ENCODE results near the gene CHDH.
A peak's percentile ranks its signal among the peaks of the same experiment; 100 is the strongest.

The CHDH gene

GRCh38 chr3:53846134-53846850 lies at the start of gene CHDH, which contains the start of gene IL17RB:
TSS of gene CHDH (minus strand) at chr3:53846419. CDS start at chr3:53824008, 22,411 bp downstream.
TSS of gene IL17RB (plus strand) at chr3:53846568. CDS start at chr3:53846589, 21 bp downstream.
- Histone ChIP-seq H3K4me1 (ENCODE audit: control insufficient read depth in 1 of 2, insufficient read depth in 2 of 2, low read length in 2 of 2) (peaks cover 38 to 41% of the 10 kb centered on the region in 2 donors), H3K36me3 (ENCODE audit: control insufficient read depth in 1 of 2, insufficient read depth in 2 of 2, low read length in 2 of 2) (peaks cover 0 to 4% of the 10 kb centered on the region in 2 donors), H3K27me3 (ENCODE audit: control insufficient read depth in 1 of 2, insufficient read depth in 2 of 2, low read length in 2 of 2) (peaks cover 0 to 12% of the 10 kb centered on the region in 2 donors), H3K27ac (ENCODE audit: low read depth, low read length) (peak within 1 kb of the TSS; percentile 76), H3K9me3 (ENCODE audit: control insufficient read depth in 1 of 2, low read length in 2 of 2) (no peaks in the 10 kb centered on the region), H3K4me3 (ENCODE audit: low read depth in 1 of 2, low read length in 2 of 2) (peak within 1 kb of the TSS; percentile 67 to 73), H3K9ac (ENCODE audit: low read depth in 1 of 2, low read length in 2 of 2) (peak within 1 kb of the TSS; percentile 52 to 81)

GRCh38 chr3:53892286-53892637 lies 46.0 kb upstream of the CHDH start:
- peak overlapping the region; percentile 67 to 69 for H3K9ac ChIP-seq (ENCODE audit: low read depth in 1 of 2, low read length in 2 of 2)
- H3K27me3 ChIP-seq (ENCODE audit: control insufficient read depth in 1 of 2, insufficient read depth in 2 of 2, low read length in 2 of 2) = no peaks in the 10 kb centered on the region
- H3K4me3 ChIP-seq (ENCODE audit: low read depth in 1 of 2, low read length in 2 of 2) = peak overlapping the region; percentile 86 to 88
- H3K36me3 ChIP-seq (ENCODE audit: control insufficient read depth in 1 of 2, insufficient read depth in 2 of 2, low read length in 2 of 2) = peaks cover 0 to 4% of the 10 kb centered on the region in 2 donors
- H3K27ac ChIP-seq (ENCODE audit: low read depth, low read length) = peak overlapping the region; percentile 81
- H3K4me1 ChIP-seq (ENCODE audit: control insufficient read depth in 1 of 2, insufficient read depth in 2 of 2, low read length in 2 of 2) = peaks cover 5 to 23% of the 10 kb centered on the region in 2 donors
- no peaks in the 10 kb centered on the region for H3K9me3 ChIP-seq (ENCODE audit: control insufficient read depth in 1 of 2, low read length in 2 of 2)

- Histone ChIP-seq H3K27ac (ENCODE audit: low read depth, low read length) (peak within 1 kb of the TSS; percentile 97), H3K4me3 (ENCODE audit: low read depth in 1 of 2, low read length in 2 of 2) (peak within 1 kb of the TSS; percentile 86 to 88), H3K27me3 (ENCODE audit: control insufficient read depth in 1 of 2, insufficient read depth in 2 of 2, low read length in 2 of 2) (no peaks in the 10 kb centered on the region), H3K36me3 (ENCODE audit: control insufficient read depth in 1 of 2, insufficient read depth in 2 of 2, low read length in 2 of 2) (peaks cover 0 to 10% of the 10 kb centered on the region in 2 donors), H3K9me3 (ENCODE audit: control insufficient read depth in 1 of 2, low read length in 2 of 2) (no peaks in the 10 kb centered on the region), H3K4me1 (ENCODE audit: control insufficient read depth in 1 of 2, insufficient read depth in 2 of 2, low read length in 2 of 2) (peaks cover 5 to 23% of the 10 kb centered on the region in 2 donors), H3K9ac (ENCODE audit: low read depth in 1 of 2, low read length in 2 of 2) (peak within 1 kb of the TSS; percentile 97 to 99)
Observed at GRCh38 chr3:53891497-53892285, 45.5 kb upstream of the CHDH start, which contains the start of gene SELENOK. TSS of gene SELENOK (minus strand) at chr3:53891859.

- Histone ChIP-seq H3K36me3 (ENCODE audit: control insufficient read depth in 1 of 2, insufficient read depth in 2 of 2, low read length in 2 of 2) (peaks cover 0 to 10% of the 10 kb centered on the region in 2 donors), H3K4me1 (ENCODE audit: control insufficient read depth in 1 of 2, insufficient read depth in 2 of 2, low read length in 2 of 2) (peaks cover 5 to 23% of the 10 kb centered on the region in 2 donors), H3K9me3 (ENCODE audit: control insufficient read depth in 1 of 2, low read length in 2 of 2) (no peaks in the 10 kb centered on the region), H3K27me3 (ENCODE audit: control insufficient read depth in 1 of 2, insufficient read depth in 2 of 2, low read length in 2 of 2) (no peaks in the 10 kb centered on the region), H3K9ac (ENCODE audit: low read depth in 1 of 2, low read length in 2 of 2) (peak overlapping the region; percentile 97 to 99), H3K4me3 (ENCODE audit: low read depth in 1 of 2, low read length in 2 of 2) (peak overlapping the region; percentile 86 to 88), H3K27ac (ENCODE audit: low read depth, low read length) (peak overlapping the region; percentile 97)
Observed at GRCh38 chr3:53890726-53891475, 44.7 kb upstream of the CHDH start.

- H3K27ac ChIP-seq (ENCODE audit: low read depth, low read length) = no peak overlapping the region
- peaks cover 5 to 23% of the 10 kb centered on the region in 2 donors for H3K4me1 ChIP-seq (ENCODE audit: control insufficient read depth in 1 of 2, insufficient read depth in 2 of 2, low read length in 2 of 2)
- no peaks in the 10 kb centered on the region for H3K27me3 ChIP-seq (ENCODE audit: control insufficient read depth in 1 of 2, insufficient read depth in 2 of 2, low read length in 2 of 2)
- peaks cover 8 to 28% of the 10 kb centered on the region in 2 donors for H3K36me3 ChIP-seq (ENCODE audit: control insufficient read depth in 1 of 2, insufficient read depth in 2 of 2, low read length in 2 of 2)
- no peaks in the 10 kb centered on the region for H3K9me3 ChIP-seq (ENCODE audit: control insufficient read depth in 1 of 2, low read length in 2 of 2)
- no peak overlapping the region for H3K4me3 ChIP-seq (ENCODE audit: low read depth in 1 of 2, low read length in 2 of 2)
- no peak overlapping the region for H3K9ac ChIP-seq (ENCODE audit: low read depth in 1 of 2, low read length in 2 of 2)
Observed at GRCh38 chr3:53888232-53888631, 42.0 kb upstream of the CHDH start.

- no peak overlapping the region for H3K9ac ChIP-seq (ENCODE audit: low read depth in 1 of 2, low read length in 2 of 2)
- peaks cover 8 to 30% of the 10 kb centered on the region in 2 donors for H3K36me3 ChIP-seq (ENCODE audit: control insufficient read depth in 1 of 2, insufficient read depth in 2 of 2, low read length in 2 of 2)
- no peak overlapping the region for H3K27ac ChIP-seq (ENCODE audit: low read depth, low read length)
- peaks cover 5 to 22% of the 10 kb centered on the region in 2 donors for H3K4me1 ChIP-seq (ENCODE audit: control insufficient read depth in 1 of 2, insufficient read depth in 2 of 2, low read length in 2 of 2)
- no peak overlapping the region for H3K4me3 ChIP-seq (ENCODE audit: low read depth in 1 of 2, low read length in 2 of 2)
- no peaks in the 10 kb centered on the region for H3K27me3 ChIP-seq (ENCODE audit: control insufficient read depth in 1 of 2, insufficient read depth in 2 of 2, low read length in 2 of 2)
- H3K9me3 ChIP-seq (ENCODE audit: control insufficient read depth in 1 of 2, low read length in 2 of 2) = no peaks in the 10 kb centered on the region
Observed at GRCh38 chr3:53887446-53887845, 41.2 kb upstream of the CHDH start.

- no peaks in the 10 kb centered on the region for H3K9me3 ChIP-seq (ENCODE audit: control insufficient read depth in 1 of 2, low read length in 2 of 2)
- H3K4me3 ChIP-seq (ENCODE audit: low read depth in 1 of 2, low read length in 2 of 2) = no peak overlapping the region
- no peak overlapping the region for H3K27ac ChIP-seq (ENCODE audit: low read depth, low read length)
- peaks cover 18 to 21% of the 10 kb centered on the region in 2 donors for H3K4me1 ChIP-seq (ENCODE audit: control insufficient read depth in 1 of 2, insufficient read depth in 2 of 2, low read length in 2 of 2)
- H3K36me3 ChIP-seq (ENCODE audit: control insufficient read depth in 1 of 2, insufficient read depth in 2 of 2, low read length in 2 of 2) = peaks cover 8 to 30% of the 10 kb centered on the region in 2 donors
- no peak overlapping the region for H3K9ac ChIP-seq (ENCODE audit: low read depth in 1 of 2, low read length in 2 of 2)
- H3K27me3 ChIP-seq (ENCODE audit: control insufficient read depth in 1 of 2, insufficient read depth in 2 of 2, low read length in 2 of 2) = no peaks in the 10 kb centered on the region
Observed at GRCh38 chr3:53885239-53885638, 39.0 kb upstream of the CHDH start.

GRCh38 chr3:53884623-53885022 lies 38.4 kb upstream of the CHDH start:
- no peak overlapping the region for H3K4me3 ChIP-seq (ENCODE audit: low read depth in 1 of 2, low read length in 2 of 2)
- H3K4me1 ChIP-seq (ENCODE audit: control insufficient read depth in 1 of 2, insufficient read depth in 2 of 2, low read length in 2 of 2) = peaks cover 13 to 15% of the 10 kb centered on the region in 2 donors
- H3K27me3 ChIP-seq (ENCODE audit: control insufficient read depth in 1 of 2, insufficient read depth in 2 of 2, low read length in 2 of 2) = no peaks in the 10 kb centered on the region
- H3K36me3 ChIP-seq (ENCODE audit: control insufficient read depth in 1 of 2, insufficient read depth in 2 of 2, low read length in 2 of 2) = peaks cover 9 to 33% of the 10 kb centered on the region in 2 donors
- no peak overlapping the region for H3K27ac ChIP-seq (ENCODE audit: low read depth, low read length)
- H3K9ac ChIP-seq (ENCODE audit: low read depth in 1 of 2, low read length in 2 of 2) = no peak overlapping the region
- no peaks in the 10 kb centered on the region for H3K9me3 ChIP-seq (ENCODE audit: control insufficient read depth in 1 of 2, low read length in 2 of 2)

GRCh38 chr3:53883008-53883407 lies 36.8 kb upstream of the CHDH start:
- Histone ChIP-seq H3K4me1 (ENCODE audit: control insufficient read depth in 1 of 2, insufficient read depth in 2 of 2, low read length in 2 of 2) (peaks cover 9 to 13% of the 10 kb centered on the region in 2 donors), H3K36me3 (ENCODE audit: control insufficient read depth in 1 of 2, insufficient read depth in 2 of 2, low read length in 2 of 2) (peaks cover 19 to 48% of the 10 kb centered on the region in 2 donors), H3K9me3 (ENCODE audit: control insufficient read depth in 1 of 2, low read length in 2 of 2) (no peaks in the 10 kb centered on the region), H3K9ac (ENCODE audit: low read depth in 1 of 2, low read length in 2 of 2) (no peak overlapping the region), H3K27ac (ENCODE audit: low read depth, low read length) (no peak overlapping the region), H3K4me3 (ENCODE audit: low read depth in 1 of 2, low read length in 2 of 2) (no peak overlapping the region), H3K27me3 (ENCODE audit: control insufficient read depth in 1 of 2, insufficient read depth in 2 of 2, low read length in 2 of 2) (no peaks in the 10 kb centered on the region)
